Measurements from ENCODE around the gene SLC45A3.

DNA sequence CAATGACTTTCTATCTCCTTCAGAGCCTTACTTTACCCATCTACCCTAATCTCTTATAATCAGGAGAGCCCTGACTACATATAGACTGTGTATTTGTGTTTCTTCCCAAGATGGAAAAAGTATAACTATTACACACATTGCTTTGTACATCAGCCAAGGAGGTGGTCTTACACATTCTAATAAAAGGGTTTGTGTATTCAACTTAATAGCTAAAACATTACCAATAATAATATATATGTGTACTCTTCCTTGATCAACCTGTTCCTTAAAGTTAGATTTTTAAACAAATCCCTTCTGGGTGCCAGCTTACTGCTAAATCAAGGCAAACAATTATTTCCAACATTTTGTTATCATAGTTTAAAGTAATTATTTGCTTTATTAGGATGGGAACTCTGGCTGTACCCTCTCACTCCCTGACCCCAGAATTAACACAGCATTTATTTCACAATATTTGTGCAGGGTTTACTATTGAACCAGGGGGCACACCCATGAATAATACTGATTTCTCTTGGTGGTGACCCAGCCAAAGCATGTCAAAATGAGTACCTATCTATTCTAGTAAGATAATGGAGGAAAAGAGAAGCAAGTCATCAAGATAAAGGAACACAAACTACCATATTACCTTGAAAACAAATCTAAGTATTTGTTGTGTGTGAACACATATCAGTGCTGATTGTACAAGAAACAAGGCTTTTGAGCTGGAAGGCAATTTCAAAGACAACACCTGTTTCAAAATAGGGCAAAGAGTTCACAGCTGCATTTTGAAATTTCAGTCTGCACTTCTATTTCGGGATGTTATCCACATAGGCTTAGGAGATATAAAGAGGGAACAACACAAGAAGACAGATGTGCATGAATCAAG lies 30.1 kb upstream of the SLC45A3 start:
- TF ChIP-seq CTCF (IDR thresholded peaks at IDR 0.05; ENCODE audit: low read depth, low read length) = no peak
- TF ChIP-seq POLR2A (IDR thresholded peaks at IDR 0.05; ENCODE audit: extremely low read depth, insufficient read length) = no peak
